Heart left ventricle (tissue), 13 donors: Measurements from ENCODE around the gene CUL4A.

Experiments
- CTCF ChIP-seq, 12 donors: fragments of 200-600 bp; sonication (generic) in 4 of 12; IDR thresholded peaks; one replicate each; pipeline versions ENCODE4 v1.5.0 to v1.8.0; 2018 to 2022; ENCODE audit warnings: antibody characterized with exemption in 12 of 12, mild to moderate bottlenecking in 5 of 12
- POLR2A ChIP-seq, 2 donors: fragments of 450-650 bp; IDR thresholded peaks; one replicate each; pipeline ENCODE4 v1.6.1; 2017; ENCODE audit warnings: antibody characterized with exemption in 2 of 2, mild to moderate bottlenecking in 2 of 2, moderate library complexity in 2 of 2
- donor health status: ischemic (EF 13 %, LVEDD 7.1; RV severe dilation, severe dysfunction).
- donor health status: DM: no; HTN: yes; CAD: no.
- donor health status: DM: no; HTN: no; CAD: no.
- donor health status: ischemic (EF 25% LVEDD 6.9; RV normal size, moderate dysfunction).
- donor health status: ischemic (EF 25% LVEDD 5.7; RV mildly dilated, moderate dysfunction).
- donor health status: ischemic (EF 35%, LVEDD 5.7; RV mildly dilated, moderate dysfunction).
- donor health status: nonischemic (EF 11% LVEDD 7.7; RV severe dilation, severe dysfunction).
- donor health status: DM: yes; HTN: yes; CAD: no.
- donor health status: PGD.
- donor health status: ischemic (EF 29% LVEDD 5.4; RV normal size, mild dysfunction).
- donor health status: nonischemic (EF 23%, LVEDD 6.1; RV moderate dilation, normal function).

GRCh38 chr13:113176822-113177221 is 32.6 kb upstream of the CUL4A start:
- TF ChIP-seq CTCF (IDR thresholded peaks at IDR 0.05): no peak
- no peak for TF ChIP-seq POLR2A (IDR thresholded peaks at IDR 0.05)
